Activated CD8-positive, alpha-beta memory T cell treated with anti-CD3 and anti-CD28 coated beads, Interleukin-2, amount 50 U/mL, for 48 hours (primary cell): ENCODE results near the gene GALNS.
"Not testable (repeated sequence)": the region's sequence is repeated elsewhere in the genome, so short reads cannot be mapped to it uniquely, and the experiment has no call there.

ENCODE experiments used
- DNase-seq: peaks from one replicate; pipeline ENCODE4 v3.0.0-alpha.2; 2020

GALNS gene

GRCh38 chr16:88834670-88835069 is 22.1 kb downstream of the GALNS start:
- no peak for DNase-seq

- DNase-seq = no peak
Observed at GRCh38 chr16:88833086-88833485, 23.7 kb downstream of the GALNS start.

GRCh38 chr16:88831838-88832237 is 24.9 kb downstream of the GALNS start:
- DNase-seq = no peak

- no peak for DNase-seq
Observed at GRCh38 chr16:88830783-88831182, 26.0 kb downstream of the GALNS start.

- no peak for DNase-seq
Observed at GRCh38 chr16:88830258-88830657, 26.5 kb downstream of the GALNS start.

- DNase-seq = no peak
Observed at GRCh38 chr16:88828711-88829110, 28.0 kb downstream of the GALNS start.

GRCh38 chr16:88827727-88828126 is 29.0 kb downstream of the GALNS start:
- DNase-seq = no peak

- no peak for DNase-seq
Observed at GRCh38 chr16:88826070-88826840, 30.5 kb downstream of the GALNS start.

- no peak for DNase-seq
Observed at GRCh38 chr16:88825146-88825545, 31.6 kb downstream of the GALNS start.

GRCh38 chr16:88824256-88825077 is 32.3 kb downstream of the GALNS start:
- no peak for DNase-seq

GRCh38 chr16:88823646-88824045 is 33.1 kb downstream of the GALNS start:
- DNase-seq = not testable (repeated sequence)

GRCh38 chr16:88822281-88823040 is 34.3 kb downstream of the GALNS start:
- DNase-seq = no peak

- no peak for DNase-seq
Observed at GRCh38 chr16:88821168-88821850, 35.4 kb downstream of the GALNS start.

GRCh38 chr16:88820385-88821025 is 36.2 kb downstream of the GALNS start:
- DNase-seq = no peak

- DNase-seq = no peak
Observed at GRCh38 chr16:88819126-88819525, 37.6 kb downstream of the GALNS start.

GRCh38 chr16:88818575-88818874 is 38.2 kb downstream of the GALNS start:
- no peak for DNase-seq

- no peak for DNase-seq
Observed at GRCh38 chr16:88817785-88818574, 38.8 kb downstream of the GALNS start.

- no peak for DNase-seq
Observed at GRCh38 chr16:88816736-88817535, 39.8 kb downstream of the GALNS start.

GRCh38 chr16:88815901-88816589 is 40.7 kb downstream of the GALNS start:
- peak; percentile 84 for DNase-seq

- no peak for DNase-seq
Observed at GRCh38 chr16:88815227-88815626, 41.5 kb downstream of the GALNS start.
